B cell (primary cell): ENCODE results near the gene ZSCAN10. TPM values are rescaled to one million over a fixed set of nuclear protein-coding genes. Genes with fewer than 3 reads are reported as not detected.

Source experiments
- ATAC-seq: fragments of 200-7000 bp; cut with Tn5 transposase; one replicate; pipeline ENCODE4 v1.10.0; 2021; ENCODE audit warnings: low read depth, mild to moderate bottlenecking, moderate number of reproducible peaks, moderate library complexity
- CTCF ChIA-PET: fragments of 350-600 bp; sonication (Branson Sonifier 250); formaldehyde crosslinking; loops from one replicate; lab custom pipeline; 2021; ENCODE audit warnings: antibody characterized with exemption, inconsistent platforms; lab: Charles Lee
- POLR2A ChIA-PET: fragments of 350-600 bp; sonication (Branson Sonifier 250); formaldehyde crosslinking; loops from one replicate; lab custom pipeline; 2021; ENCODE audit warnings: antibody characterized with exemption; lab: Charles Lee
- DNase-seq: peaks from one replicate; pipeline ENCODE4 v3.0.0; 2013
- H2AFZ ChIP-seq: 2 replicates; pipeline ENCODE4 v1.6.1; 2012; ENCODE audit warnings: mild to moderate bottlenecking, low read depth, low read length; ENCODE audit not compliant: insufficient read depth, poor library complexity, severe bottlenecking
- H3K27ac ChIP-seq, 2 donors: 1 replicate in 1 of 2; 2 replicates in 1 of 2; pipeline ENCODE4 v1.5.1; 2012 to 2013; ENCODE audit warnings: low read length in 2 of 2, mild to moderate bottlenecking in 2 of 2, moderate library complexity in 1 of 2
- H3K27me3 ChIP-seq, 4 experiments: fragments of 200-600 bp in 1 of 4; sonication (generic) in 1 of 4; replicated peaks in 1 of 4; 1 replicate in 2 of 4; 2 replicates in 2 of 4; pipeline versions ENCODE4 v1.6.1 to v1.7.0; 2013 to 2016; ENCODE audit warnings: low read length in 3 of 4, mild to moderate bottlenecking in 2 of 4, mixed read lengths in 1 of 4, moderate library complexity in 1 of 4; ENCODE audit not compliant: insufficient read depth in 4 of 4, control insufficient read depth in 3 of 4; ENCODE audit errors: control extremely low read depth in 1 of 4
- H3K36me3 ChIP-seq, 2 experiments: replicated peaks in 1 of 2; 1 replicate in 1 of 2; 2 replicates in 1 of 2; pipeline versions ENCODE4 v1.6.1 to v1.7.1; 2013; ENCODE audit warnings: low read length in 1 of 2; ENCODE audit not compliant: insufficient read depth in 2 of 2, control insufficient read depth in 1 of 2; ENCODE audit errors: control extremely low read depth in 1 of 2, extremely low read depth in 1 of 2
- H3K4me1 ChIP-seq, 2 donors: fragments of 200-600 bp in 1 of 2; sonication (generic) in 1 of 2; 1 replicate in 1 of 2; 2 replicates in 1 of 2; pipeline versions ENCODE4 v1.5.1 to v1.6.1; 2013 to 2017; ENCODE audit warnings: low read length in 2 of 2; ENCODE audit not compliant: control insufficient read depth in 2 of 2, insufficient read depth in 2 of 2
- H3K4me2 ChIP-seq: replicated peaks from 2 replicates; pipeline ENCODE3; 2012; ENCODE audit warnings: mild to moderate bottlenecking, low read depth, low read length; ENCODE audit not compliant: poor library complexity, severe bottlenecking
- H3K4me3 ChIP-seq, 5 experiments: fragments of 200-600 bp in 1 of 5; sonication (generic) in 1 of 5; 1 replicate in 3 of 5; 2 replicates in 2 of 5; pipeline versions ENCODE4 v1.5.1 to v1.7.0; 2011 to 2016; ENCODE audit warnings: low read length in 4 of 5, mild to moderate bottlenecking in 4 of 5, low read depth in 2 of 5, control low read depth in 1 of 5, moderate library complexity in 1 of 5; ENCODE audit not compliant: insufficient read depth in 1 of 5; ENCODE audit errors: control extremely low read depth in 1 of 5, extremely low read depth in 1 of 5
- H3K79me2 ChIP-seq: fragments of 200-600 bp; sonication (generic); one replicate; pipeline ENCODE4 v1.6.0; 2016; ENCODE audit warnings: low read length; ENCODE audit not compliant: control insufficient read depth, insufficient read depth
- H3K9ac ChIP-seq: fragments of 200-600 bp; sonication (generic); 2 replicates; pipeline ENCODE4 v1.6.1; 2017; ENCODE audit warnings: mild to moderate bottlenecking, low read length, moderate library complexity
- H3K9me3 ChIP-seq, 3 donors: one replicate each; pipeline versions ENCODE4 v1.6.1 to v1.7.1; 2013; ENCODE audit warnings: low read length in 2 of 3; ENCODE audit not compliant: control insufficient read depth in 2 of 3, insufficient read depth in 1 of 3; ENCODE audit errors: control extremely low read depth in 1 of 3
- H4K20me1 ChIP-seq: 2 replicates; pipeline ENCODE4 v1.6.0; 2012; ENCODE audit warnings: mild to moderate bottlenecking, low read length; ENCODE audit not compliant: insufficient read depth, control insufficient read depth, poor library complexity, severe bottlenecking
- H3K27ac Mint-ChIP-seq: one replicate; pipeline ENCODE4 v1.8.0; 2021; ENCODE audit warnings: mixed read lengths
- H3K27me3 Mint-ChIP-seq: one replicate; pipeline ENCODE4 v1.8.0; 2021; ENCODE audit warnings: mixed read lengths
- H3K4me1 Mint-ChIP-seq: one replicate; pipeline ENCODE4 v1.8.0; 2021; ENCODE audit warnings: mixed read lengths
- H3K4me3 Mint-ChIP-seq: one replicate; pipeline ENCODE4 v1.8.0; 2021; ENCODE audit warnings: mixed read lengths
- H3K9me3 Mint-ChIP-seq: one replicate; pipeline ENCODE4 v1.8.0; 2022; ENCODE audit warnings: mixed read lengths; ENCODE audit not compliant: insufficient read depth
- CTCF ChIP-seq: fragments of 200-600 bp; IDR thresholded peaks from one replicate; pipeline ENCODE4 v1.8.0; 2022; ENCODE audit warnings: antibody characterized with exemption, mild to moderate bottlenecking
- EZH2 ChIP-seq: IDR thresholded peaks from 2 replicates; pipeline ENCODE4 v1.6.1; 2012; ENCODE audit warnings: borderline replicate concordance, low read depth, mild to moderate bottlenecking, moderate library complexity, low read length; ENCODE audit not compliant: insufficient read depth, poor library complexity, severe bottlenecking
- WGBS: methylation state at CpG from one replicate; pipeline ENCODE4 v1.1.5; 2013; ENCODE audit warnings: missing lambda C conversion rate; ENCODE audit not compliant: insufficient coverage; 5-methylcytosine and 5-hydroxymethylcytosine counted together
- intact Hi-C: fragments of 100-400 bp; cut with micrococcal nuclease; formaldehyde crosslinking; loops from one replicate; pipeline ENCODE4 v1.10.0; 2022
- polyA plus RNA-seq: library from polyadenylated mRNA; depleted of rRNA; stranded (reverse); fragments of >200 nt; gene quantifications from 2 replicates; pipeline ENCODE4 v1.2.3, GENCODE V29; 2012
- total RNA-seq, 2 donors: library from RNA; stranded (reverse); fragments of 120-200 nt in 1 of 2; gene quantifications; 1 replicate in 1 of 2; 2 replicates in 1 of 2; pipeline versions ENCODE4 v1.2.3 to v1.2.4, GENCODE V29; 2013 to 2022

The ZSCAN10 gene
- total and polyA plus RNA-seq, 2 donors (not counting 1 experiment from before 2014, with no cell fraction given) = not detected

GRCh38 chr16:3063625-3064386, 35.3 kb downstream of the ZSCAN10 start:
- TF ChIP-seq EZH2 (no peak), CTCF (no peak)
- Mint-ChIP-seq H3K9me3 (no peaks in the 10 kb centered on the region), H3K27ac (peak overlapping the region; percentile 26), H3K27me3 (no peaks in the 10 kb centered on the region), H3K4me1 (peaks cover 11% of the 10 kb centered on the region), H3K4me3 (no peak overlapping the region)
- H3K9me3 ChIP-seq = no peaks in the 10 kb centered on the region
- POLR2A ChIA-PET = interaction anchor here (0.6 kb wide), 1 partner anchor 174 kb away, joined by 5 read pairs; no protein-coding TSS in a partner anchor
- no peak overlapping the region for H3K27ac ChIP-seq
- H3K36me3 ChIP-seq = no peaks in the 10 kb centered on the region
- H2AFZ ChIP-seq = no peak overlapping the region
- H3K79me2 ChIP-seq = no peaks in the 10 kb centered on the region
- H3K27me3 ChIP-seq = peaks cover 0 to 6% (median 0%) of the 10 kb centered on the region in 4 experiments
- H3K4me3 ChIP-seq = no peak overlapping the region
- no peak overlapping the region for H3K4me2 ChIP-seq
- no peak for DNase-seq
- H3K9ac ChIP-seq = no peak overlapping the region
- H3K4me1 ChIP-seq = peaks cover 9 to 10% of the 10 kb centered on the region in 2 donors
- CTCF ChIA-PET = interaction anchor here (0.6 to 5.0 kb wide), 3 partner anchors 32 to 64 kb away, joined by 3 to 38 read pairs (median 4); no protein-coding TSS in a partner anchor
- WGBS = 97% methylated on average over 4 of the region's 8 CpGs
- intact Hi-C loops = no loop called here
- H4K20me1 ChIP-seq = no peaks in the 10 kb centered on the region
- no peak for ATAC-seq

GRCh38 chr16:3062553-3062952, 36.5 kb downstream of the ZSCAN10 start:
- Mint-ChIP-seq H3K4me3 (no peak overlapping the region), H3K27ac (no peak overlapping the region), H3K9me3 (no peaks in the 10 kb centered on the region), H3K4me1 (peaks cover 13% of the 10 kb centered on the region), H3K27me3 (no peaks in the 10 kb centered on the region)
- no peak overlapping the region for H3K4me2 ChIP-seq
- peaks cover 11 to 16% of the 10 kb centered on the region in 2 donors for H3K4me1 ChIP-seq
- DNase-seq = no peak
- intact Hi-C loops = no loop called here
- ChIA-PET POLR2A (no interaction called here), CTCF (interaction anchor here (5.0 kb wide), 1 partner anchor 65 kb away, joined by 38 read pairs; no protein-coding TSS in a partner anchor)
- H3K79me2 ChIP-seq = no peaks in the 10 kb centered on the region
- WGBS = 95% methylated on average over 3 of the region's 6 CpGs
- no peak overlapping the region for H2AFZ ChIP-seq
- TF ChIP-seq CTCF = no peak
- TF ChIP-seq EZH2 = no peak
- no peaks in the 10 kb centered on the region for H3K9me3 ChIP-seq
- no peak overlapping the region for H3K4me3 ChIP-seq
- H3K27ac ChIP-seq = no peak overlapping the region
- no peak for ATAC-seq
- no peak overlapping the region for H3K9ac ChIP-seq
- no peaks in the 10 kb centered on the region for H4K20me1 ChIP-seq
- H3K36me3 ChIP-seq = no peaks in the 10 kb centered on the region
- peaks cover 0 to 6% (median 0%) of the 10 kb centered on the region in 4 experiments for H3K27me3 ChIP-seq
